NCI-H2081 (cell line): Measurements from ENCODE around the gene AK1.

Experiments used
- DNase-seq, 2 experiments: peaks; one replicate each; lab custom pipeline; 2025; lab: John Stamatoyannopoulos, UW

AK1 gene

DNA sequence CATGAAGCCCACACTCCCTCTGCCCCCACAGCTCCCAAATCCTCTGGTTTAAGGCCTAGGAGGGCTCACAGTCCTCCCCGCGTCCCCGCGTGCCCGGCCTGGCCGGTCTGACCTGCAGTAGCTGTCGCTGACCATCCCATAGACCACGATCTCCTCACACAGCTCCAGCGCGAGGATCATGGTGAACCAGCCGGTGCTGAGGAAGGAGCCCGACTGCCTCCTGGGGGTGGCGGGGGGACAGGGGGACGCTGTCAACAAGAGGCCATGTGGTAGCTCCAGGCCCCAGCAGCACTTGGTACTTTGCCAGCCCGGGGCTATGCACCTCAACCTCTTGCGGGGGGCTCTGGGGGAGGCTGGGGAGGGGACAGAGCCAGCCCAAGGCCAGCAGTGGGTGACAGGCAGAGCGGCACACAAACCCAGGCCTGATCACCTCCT lies 32.4 kb upstream of the AK1 start:
- DNase-seq = no peak

DNA sequence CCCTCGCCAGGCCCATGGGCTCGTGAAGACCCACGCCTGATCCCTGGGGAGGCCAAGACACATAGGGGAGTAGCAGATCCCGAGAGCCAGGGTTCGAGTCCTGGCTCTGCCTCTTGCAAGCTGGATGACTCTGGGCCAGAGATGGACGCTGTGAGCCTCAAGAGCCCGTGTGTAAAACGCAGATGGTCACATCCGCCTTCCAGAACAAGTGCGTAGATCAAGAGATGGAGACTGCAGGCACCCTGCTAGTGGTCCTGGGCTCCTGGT lies 31.1 kb upstream of the AK1 start:
- DNase-seq = no peak

DNA sequence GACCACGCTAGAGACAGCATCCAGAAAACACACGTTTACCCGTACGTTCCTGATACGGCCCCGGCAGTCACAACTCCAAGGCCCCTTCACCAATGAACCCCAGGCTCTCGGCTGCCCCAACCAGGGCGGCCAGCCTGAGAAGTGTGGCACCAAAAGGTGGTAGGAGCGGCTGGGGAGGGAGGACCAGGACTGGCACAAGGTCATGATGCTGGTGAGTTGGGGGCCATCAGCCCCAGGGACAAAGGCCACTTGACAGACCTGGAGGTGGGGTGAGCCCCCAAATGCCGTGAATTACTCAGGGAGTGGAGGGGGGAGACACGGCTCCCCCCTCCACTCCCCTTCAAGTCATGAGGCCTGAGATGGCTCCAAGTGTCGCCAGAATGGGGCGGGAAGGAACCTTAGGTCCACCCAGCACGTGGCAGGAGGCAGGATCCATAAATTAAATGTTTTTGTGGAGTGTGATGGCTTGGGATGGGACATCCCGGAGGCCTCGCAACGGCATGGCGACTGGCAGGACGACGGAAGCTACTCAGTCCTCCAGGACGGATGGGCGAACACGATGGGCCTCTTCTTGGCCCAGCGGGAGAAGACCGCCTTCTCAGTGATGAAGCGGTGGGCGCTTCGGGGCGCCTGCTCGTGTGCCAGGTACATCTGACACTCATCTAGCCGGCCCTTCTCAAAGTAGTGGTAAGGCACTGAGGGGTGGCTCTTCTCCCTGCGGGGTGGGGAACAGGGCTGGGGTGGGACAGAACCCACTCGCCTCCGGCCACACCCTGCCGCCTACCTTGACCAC lies 30.6 kb upstream of the AK1 start:
- no peak for DNase-seq

DNA sequence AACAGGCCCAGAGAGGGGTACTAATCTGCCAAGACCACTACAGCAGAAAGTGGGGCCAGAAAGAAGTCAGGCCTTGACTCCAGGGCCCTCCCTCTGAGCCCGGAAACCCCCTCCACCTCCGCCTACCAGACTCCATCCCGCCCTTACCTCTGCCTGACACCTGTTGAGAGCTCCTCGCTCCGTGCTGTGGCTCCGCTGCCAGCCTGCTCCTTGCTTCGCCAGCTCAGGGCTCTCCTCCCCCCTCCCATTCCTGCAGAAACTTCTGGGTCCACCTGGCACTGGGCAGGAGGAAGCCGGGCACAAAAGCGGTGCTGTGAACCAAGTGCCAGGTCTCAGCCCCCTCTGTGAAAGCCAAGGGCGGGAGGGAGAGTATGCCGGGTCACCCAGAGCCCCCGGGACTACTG lies 28.3 kb upstream of the AK1 start:
- DNase-seq = no peak

DNA sequence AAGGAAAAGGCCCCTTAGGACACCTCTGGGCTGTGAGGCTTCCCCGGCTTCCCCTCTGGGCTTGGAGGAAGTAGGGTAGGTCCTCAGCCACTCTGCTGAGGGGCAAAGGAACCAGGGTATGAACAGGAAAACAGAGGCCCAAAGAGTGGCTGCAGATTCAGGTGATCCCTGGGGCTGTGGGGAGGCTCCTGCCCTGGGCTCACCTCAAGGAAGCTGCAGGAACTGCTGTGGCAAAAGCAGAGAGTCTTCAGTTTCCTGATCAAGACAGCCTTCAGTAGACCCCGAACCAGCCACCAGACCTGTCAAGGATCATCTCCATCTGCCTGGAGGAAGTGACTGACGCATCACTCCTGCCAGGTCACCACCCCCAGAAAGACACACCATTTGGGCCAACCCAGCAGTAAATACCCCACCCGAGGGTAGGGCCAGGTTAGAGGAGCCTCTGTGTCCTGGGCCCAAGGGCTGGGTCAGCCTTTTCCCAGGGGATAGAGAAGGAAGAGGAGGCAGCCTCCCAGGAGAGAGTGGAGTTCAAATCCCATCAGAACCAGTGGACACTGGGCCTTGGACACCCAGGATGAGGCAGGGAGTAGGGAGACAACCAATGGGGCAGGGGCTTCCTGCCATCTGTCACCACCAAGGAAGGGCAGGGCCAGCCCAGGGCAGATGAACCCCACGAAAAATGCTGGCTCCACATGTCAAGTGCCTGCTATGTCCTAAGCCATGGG lies 27.7 kb upstream of the AK1 start:
- no peak for DNase-seq

DNA sequence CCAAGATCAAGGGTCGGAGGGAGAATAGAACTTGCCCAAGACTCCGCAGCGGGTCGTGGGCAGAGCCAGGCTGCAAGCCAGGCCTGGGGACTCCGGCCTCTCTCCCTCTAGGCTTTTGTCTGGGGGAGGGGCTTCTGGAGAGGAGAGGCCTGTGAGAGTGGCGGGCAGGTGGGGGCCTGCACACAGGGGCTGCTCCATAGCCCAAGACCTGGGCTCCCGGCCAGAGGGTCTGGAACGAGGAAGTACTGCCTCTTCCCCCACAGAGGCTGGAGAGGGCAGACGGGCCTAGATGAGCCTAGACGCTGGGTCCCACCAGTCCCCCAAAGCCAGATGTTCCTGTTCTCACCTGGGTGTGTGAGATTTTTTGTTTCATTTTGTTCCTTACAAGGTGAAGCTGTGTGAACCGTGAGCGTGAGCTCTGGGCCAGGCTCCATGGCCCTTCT lies 27.1 kb upstream of the AK1 start:
- no peak for DNase-seq

DNA sequence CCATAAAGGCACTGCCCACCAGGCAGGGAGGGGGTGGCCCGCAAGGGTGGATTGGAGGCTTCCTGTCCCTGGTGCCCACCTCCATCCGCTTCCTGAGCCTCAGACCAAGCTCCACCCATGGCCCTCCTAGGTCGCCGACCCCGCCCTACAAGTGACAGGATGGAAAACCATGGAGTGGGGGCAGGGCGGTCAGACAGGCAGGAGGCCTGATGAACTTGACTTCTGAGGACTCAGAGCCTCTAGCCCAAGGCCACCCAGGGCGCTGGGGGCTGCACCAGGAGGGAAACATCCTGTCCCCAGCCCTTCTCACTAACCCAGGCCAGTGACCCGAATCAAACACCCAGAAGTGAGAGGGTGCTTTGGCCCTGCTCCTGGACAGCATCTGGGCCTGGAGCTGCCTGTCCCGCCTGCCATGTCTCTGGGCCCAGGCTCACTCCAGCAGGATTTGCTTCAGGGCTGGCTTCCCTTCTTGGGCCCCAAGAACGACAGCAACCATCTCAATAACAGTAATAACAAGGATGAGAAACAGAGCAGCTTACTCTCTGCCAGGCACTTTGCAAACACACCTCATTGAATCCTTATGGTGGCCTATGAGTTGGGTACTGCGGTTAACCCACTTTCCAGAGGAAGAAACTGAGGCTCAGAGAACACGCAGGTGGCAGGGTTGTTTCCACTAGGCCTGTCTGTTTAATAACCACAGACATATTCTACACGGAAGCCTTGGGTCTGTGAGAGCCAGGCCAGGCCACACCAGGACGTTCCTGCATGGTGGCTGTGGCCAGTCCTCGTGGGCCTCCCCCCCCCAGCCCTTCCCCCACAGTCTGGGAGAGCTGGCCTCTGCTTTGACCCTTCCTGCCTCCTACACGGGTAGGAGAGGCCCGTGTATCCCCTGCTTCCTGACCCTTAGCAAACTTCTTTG lies 26.3 kb upstream of the AK1 start:
- DNase-seq = no peak

GRCh38 chr9:127899128-127899943 lies 21.9 kb upstream of the AK1 start, which contains the start of gene ST6GALNAC6:
Gene ST6GALNAC6, minus strand, starts transcription at chr9:127899603. Its CDS starts 1,622 bp downstream, at chr9:127897981.
- peak; percentile 51 to 65 for DNase-seq

DNA sequence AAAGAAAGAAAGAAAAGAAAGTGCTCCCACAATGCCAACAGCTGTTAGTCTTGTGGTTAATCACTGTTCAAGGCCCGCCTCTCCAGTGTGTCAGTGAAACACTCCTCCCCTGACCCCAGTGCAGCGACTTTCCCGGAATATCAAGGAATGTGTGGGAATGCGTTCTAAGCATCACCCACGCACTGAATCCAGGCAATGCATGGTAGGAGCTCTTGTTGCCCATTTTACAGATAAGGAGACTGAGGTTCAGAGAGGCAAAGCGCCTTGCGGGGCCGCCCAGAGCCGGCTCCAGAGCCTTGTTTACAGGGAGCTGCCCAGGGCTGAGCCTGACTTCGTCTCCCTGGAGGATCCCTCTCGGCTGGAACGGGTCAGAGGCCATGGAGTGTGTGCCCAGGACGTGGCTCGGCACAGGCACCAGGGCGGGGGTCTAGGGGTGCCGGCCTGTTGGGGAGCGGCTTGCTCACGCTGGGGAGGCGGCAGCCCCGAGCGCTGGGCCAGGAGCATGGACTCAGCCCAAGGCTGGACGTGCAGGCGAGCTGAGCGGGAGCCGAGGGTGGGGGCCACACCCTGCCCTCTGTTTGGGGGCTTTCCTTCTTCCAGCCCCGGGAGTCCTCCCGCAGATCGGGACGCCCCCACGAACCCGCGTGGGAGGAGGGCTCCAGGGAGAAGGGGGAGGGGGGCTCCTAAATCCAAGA lies 21.1 kb upstream of the AK1 start:
- no peak for DNase-seq

DNA sequence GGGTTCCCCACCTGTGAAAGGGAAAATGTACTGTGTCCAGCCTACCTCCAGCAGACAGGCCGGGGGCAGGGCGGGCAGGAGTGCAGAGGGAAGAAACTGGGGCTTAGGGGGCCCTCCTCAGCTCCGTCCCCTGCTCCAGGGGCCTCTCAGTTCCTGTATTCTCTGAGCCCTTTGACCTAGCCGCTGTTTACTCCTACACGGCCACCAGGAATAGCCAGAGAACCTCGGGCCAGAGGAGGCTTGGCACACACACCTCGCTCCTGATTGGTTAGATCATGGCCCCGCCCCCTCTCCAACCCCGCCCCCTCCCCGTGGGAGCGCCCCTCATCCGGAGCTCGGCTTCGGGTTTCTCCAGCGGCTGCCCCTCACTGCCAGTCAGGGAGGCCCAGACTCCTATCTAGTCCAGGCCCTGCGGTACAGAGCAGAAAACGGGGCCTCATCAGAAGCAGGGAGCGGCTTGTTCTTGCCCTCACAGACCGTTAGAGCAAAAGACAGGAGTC lies 19.8 kb upstream of the AK1 start:
- DNase-seq = no peak

DNA sequence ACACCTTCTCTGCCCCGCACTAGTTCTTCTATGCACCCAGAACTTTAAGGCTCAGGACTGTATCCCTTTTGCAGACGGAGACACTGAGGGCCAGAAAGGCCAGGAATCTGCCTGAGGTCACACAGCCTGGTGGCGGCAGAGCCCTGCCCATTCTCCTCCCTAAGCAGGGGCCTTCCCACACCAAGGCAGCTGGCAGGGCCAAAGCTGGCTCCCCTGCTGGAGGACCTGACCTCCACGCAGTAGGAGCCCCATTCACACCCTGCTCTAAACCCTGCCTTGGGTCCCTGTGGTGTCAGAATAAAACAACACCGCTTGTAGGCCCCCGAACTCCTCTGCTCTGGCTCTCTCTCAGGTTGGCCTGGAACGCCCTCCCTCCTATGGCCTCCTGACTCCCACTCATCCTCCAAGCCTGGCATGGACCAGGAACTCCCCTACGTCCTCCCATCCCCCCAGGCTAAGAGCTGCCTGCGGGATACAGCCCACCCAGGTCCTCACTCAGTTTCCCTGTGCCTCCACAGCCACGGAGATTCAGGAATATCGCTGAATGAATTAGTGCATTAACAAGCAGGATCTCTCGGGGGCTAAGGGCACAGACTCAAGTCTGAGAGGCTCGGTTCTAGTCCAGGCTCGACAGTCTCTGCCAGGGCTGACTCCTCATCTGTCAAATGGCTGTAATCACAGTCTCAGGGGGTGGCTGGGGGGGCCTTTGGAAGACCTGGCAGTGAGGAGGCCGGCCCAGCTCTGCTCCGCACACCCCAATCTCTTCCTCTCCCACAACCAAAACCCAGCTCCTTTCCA lies 19.1 kb upstream of the AK1 start:
- DNase-seq = no peak

DNA sequence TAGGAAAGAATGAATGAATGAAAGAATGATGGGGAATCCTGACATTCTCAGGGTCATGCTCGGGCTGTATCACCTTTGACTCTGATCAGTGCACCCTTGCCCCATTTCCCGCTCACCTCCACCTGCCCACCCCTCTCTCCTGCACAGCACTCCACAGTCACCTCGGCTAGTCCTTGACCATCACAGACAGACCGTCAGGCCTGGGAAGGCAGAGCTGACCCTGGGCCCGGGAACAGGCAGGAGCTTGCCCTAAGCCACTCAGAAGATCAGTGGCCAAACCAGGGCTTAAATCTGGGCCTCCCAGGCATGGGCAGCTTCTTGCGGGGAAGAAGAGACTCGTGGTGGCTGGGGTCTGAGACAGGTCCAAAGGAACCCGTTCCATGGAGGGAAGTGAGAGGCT lies 18.3 kb upstream of the AK1 start:
- no peak for DNase-seq

- DNase-seq = no peak
Observed at GRCh38 chr9:127893392-127893791, 15.9 kb upstream of the AK1 start.

DNA sequence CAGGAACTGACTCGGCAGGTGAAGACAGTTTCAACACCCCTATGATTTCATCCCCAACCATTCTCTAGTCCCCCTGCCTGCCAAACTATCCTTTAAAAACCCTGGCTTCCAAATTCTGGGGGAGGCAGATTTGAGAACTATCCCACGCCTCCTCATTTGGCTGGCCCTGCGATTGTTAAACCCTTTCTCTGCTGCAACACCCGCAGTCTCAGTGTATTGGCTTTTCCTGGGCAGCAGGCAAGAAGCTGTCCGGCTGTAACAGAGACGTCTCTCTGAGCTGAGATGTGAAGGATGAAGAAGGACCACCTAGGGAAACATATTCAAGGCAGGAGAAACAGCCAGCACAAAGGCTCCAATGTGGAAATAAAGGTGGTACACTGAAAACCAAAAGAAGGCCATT lies 15.4 kb upstream of the AK1 start:
- no peak for DNase-seq

DNA sequence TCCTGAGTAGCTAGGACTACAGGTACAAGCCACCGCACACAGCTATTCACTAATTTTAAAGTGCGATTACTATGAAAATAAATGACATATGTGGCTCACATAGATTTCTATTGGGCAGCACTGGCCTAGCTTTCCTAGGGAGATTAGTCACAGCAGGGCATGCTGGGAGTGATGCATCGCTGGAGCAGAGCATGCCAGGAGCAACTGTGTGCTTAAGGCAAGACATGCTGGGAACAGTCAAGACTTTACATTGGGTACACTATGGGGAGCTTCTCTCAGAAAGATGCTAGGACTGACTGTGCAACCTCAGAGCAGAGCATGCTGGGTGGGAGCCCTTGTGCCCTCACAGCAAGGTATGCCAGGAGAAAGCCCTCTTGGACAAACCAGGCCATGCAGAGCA lies 12.6 kb upstream of the AK1 start:
- no peak for DNase-seq

GRCh38 chr9:127887792-127888191 lies 10.3 kb upstream of the AK1 start:
- no peak for DNase-seq

- DNase-seq = no peak
Observed at GRCh38 chr9:127886401-127886972, 9.0 kb upstream of the AK1 start.

DNA sequence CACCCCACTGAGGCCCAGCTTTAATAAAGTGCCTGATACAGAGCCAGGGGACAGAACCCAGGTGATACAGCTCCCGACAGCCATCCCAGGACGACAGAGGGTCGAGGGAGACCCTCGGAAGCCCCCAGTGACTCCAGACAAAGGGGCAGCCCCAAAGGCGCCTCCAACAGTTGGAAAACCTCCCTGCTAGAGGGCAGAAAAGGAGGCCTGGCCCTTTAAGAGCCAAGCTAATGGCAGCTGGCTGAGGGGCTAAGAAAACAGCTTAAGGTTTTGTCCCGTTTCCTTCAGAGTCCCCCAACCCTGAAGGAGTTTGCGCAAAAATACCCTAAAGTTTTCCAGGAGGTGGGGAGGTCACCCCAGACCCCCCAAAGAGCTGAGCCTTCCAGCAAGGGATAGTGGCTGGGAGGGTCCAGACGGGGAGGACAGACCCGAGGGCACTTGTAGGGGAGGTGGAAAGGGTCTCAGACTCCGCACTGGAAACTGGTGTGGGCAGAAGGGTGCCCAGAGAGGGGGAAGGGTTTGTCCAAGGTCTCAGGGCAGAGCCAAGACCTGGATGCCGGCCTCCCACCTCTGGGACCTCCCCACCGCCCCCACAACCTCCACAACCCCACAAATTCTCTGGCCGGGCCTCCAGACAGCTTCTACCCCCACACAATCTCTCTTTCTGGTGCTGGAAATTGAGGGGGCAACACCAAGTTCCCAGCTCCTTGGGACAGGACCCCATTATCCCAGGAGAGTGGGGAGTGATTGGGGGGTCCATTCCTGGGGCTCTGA lies 8.2 kb upstream of the AK1 start:
- DNase-seq = no peak

DNA sequence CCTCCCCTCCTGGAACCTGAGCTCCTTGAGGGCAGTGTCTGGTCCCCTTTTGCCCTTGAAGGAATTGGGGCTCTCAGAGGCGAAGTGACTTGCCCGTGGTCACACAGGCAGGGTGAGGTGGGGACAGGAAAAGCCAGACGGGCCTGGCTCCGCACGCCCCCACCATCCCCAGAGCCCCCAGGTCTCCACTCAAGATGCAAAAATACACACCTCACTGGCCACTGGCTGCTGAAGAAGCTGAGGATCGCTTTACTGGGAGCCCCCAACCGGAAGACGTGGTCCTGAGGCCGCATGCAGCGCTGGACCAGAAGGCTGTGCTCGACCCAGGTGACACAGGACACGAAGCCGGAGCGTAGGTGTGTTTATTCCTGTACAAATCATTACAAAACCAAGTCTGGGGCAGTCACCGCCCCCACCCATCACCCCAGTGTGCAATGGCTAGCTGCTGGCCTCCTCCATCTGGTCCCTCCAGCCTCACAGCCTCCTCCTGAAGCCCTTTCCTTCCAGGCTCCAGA lies 7.6 kb upstream of the AK1 start:
- no peak for DNase-seq
